Large intestine (tissue), 3 donors: ENCODE data around the gene GRM7. TPM values are rescaled to one million over a fixed set of nuclear protein-coding genes. Genes with fewer than 3 reads are reported as not detected.

Experiments
- DNase-seq, 2 donors: peaks; one replicate each; pipeline versions ENCODE4 v3.0.0 to v3.0.0-alpha.2; 2013
- H3K27ac ChIP-seq: one replicate; pipeline ENCODE4 v1.5.1; 2013; ENCODE audit warnings: low read length
- H3K27me3 ChIP-seq: 2 replicates; pipeline ENCODE4 v1.6.1; 2013; ENCODE audit warnings: low read length; ENCODE audit not compliant: control insufficient read depth, insufficient read depth
- H3K36me3 ChIP-seq: 2 replicates; pipeline ENCODE4 v1.6.1; 2013; ENCODE audit warnings: low read length; ENCODE audit not compliant: control insufficient read depth, insufficient read depth
- H3K4me1 ChIP-seq: one replicate; pipeline ENCODE4 v1.6.1; 2013; ENCODE audit warnings: low read length; ENCODE audit not compliant: control insufficient read depth, insufficient read depth
- H3K4me3 ChIP-seq: one replicate; pipeline ENCODE4 v1.5.1; 2013; ENCODE audit warnings: low read length
- H3K9me3 ChIP-seq: one replicate; pipeline ENCODE4 v1.6.1; 2013; ENCODE audit warnings: mild to moderate bottlenecking, low read depth, low read length, moderate library complexity; ENCODE audit not compliant: control insufficient read depth
- WGBS: methylation state at CpG from one replicate; pipeline ENCODE4 v1.1.5; 2013; ENCODE audit warnings: low lambda C conversion rate; ENCODE audit not compliant: insufficient coverage; 5-methylcytosine and 5-hydroxymethylcytosine counted together
- polyA plus RNA-seq: library from polyadenylated mRNA; unstranded; fragments of 120-200 nt; gene quantifications from one replicate; pipeline ENCODE4 v1.2.1, GENCODE V29; 2013

Gene GRM7
- polyA plus RNA-seq, 1 donor, result 0.36 TPM

- Histone ChIP-seq H3K36me3 (no peaks in the 10 kb centered on the region), H3K4me3 (no peak overlapping the region), H3K9me3 (no peaks in the 10 kb centered on the region), H3K27me3 (no peaks in the 10 kb centered on the region), H3K27ac (no peak overlapping the region), H3K4me1 (no peaks in the 10 kb centered on the region)
- no peak for DNase-seq
- no CpG with 5 or more reads among the region's 4 CpGs for WGBS
Observed at GRCh38 chr3:7264196-7264526, 403.2 kb downstream of the GRM7 start.

GRCh38 chr3:7265736-7266135, 404.8 kb downstream of the GRM7 start:
- WGBS, result no CpG with 5 or more reads among the region's 4 CpGs
- H3K4me1 ChIP-seq, result no peaks in the 10 kb centered on the region
- H3K27ac ChIP-seq, result no peak overlapping the region
- no peak overlapping the region for H3K4me3 ChIP-seq
- no peaks in the 10 kb centered on the region for H3K36me3 ChIP-seq
- H3K9me3 ChIP-seq, result no peaks in the 10 kb centered on the region
- no peaks in the 10 kb centered on the region for H3K27me3 ChIP-seq
- no peak for DNase-seq

GRCh38 chr3:7266551-7266950, 405.6 kb downstream of the GRM7 start:
- Histone ChIP-seq H3K9me3 (no peaks in the 10 kb centered on the region), H3K4me3 (no peak overlapping the region), H3K27me3 (no peaks in the 10 kb centered on the region), H3K27ac (no peak overlapping the region), H3K36me3 (no peaks in the 10 kb centered on the region), H3K4me1 (no peaks in the 10 kb centered on the region)
- 78% methylated on average over 1 of the region's 1 CpG for WGBS
- DNase-seq, result no peak

GRCh38 chr3:7270731-7271130, 409.8 kb downstream of the GRM7 start:
- Histone ChIP-seq H3K9me3 (no peaks in the 10 kb centered on the region), H3K4me3 (no peak overlapping the region), H3K4me1 (no peaks in the 10 kb centered on the region), H3K27me3 (no peaks in the 10 kb centered on the region), H3K36me3 (no peaks in the 10 kb centered on the region), H3K27ac (no peak overlapping the region)
- WGBS, result no CpG with 5 or more reads among the region's 5 CpGs
- no peak for DNase-seq

- Histone ChIP-seq H3K4me3 (no peak overlapping the region), H3K27ac (no peak overlapping the region), H3K27me3 (no peaks in the 10 kb centered on the region), H3K9me3 (no peaks in the 10 kb centered on the region), H3K4me1 (no peaks in the 10 kb centered on the region), H3K36me3 (no peaks in the 10 kb centered on the region)
- no peak for DNase-seq
- WGBS, result 80% methylated on average over 1 of the region's 3 CpGs
Observed at GRCh38 chr3:7271631-7272030, 410.7 kb downstream of the GRM7 start.

- Histone ChIP-seq H3K27me3 (no peaks in the 10 kb centered on the region), H3K36me3 (no peaks in the 10 kb centered on the region), H3K27ac (no peak overlapping the region), H3K9me3 (no peaks in the 10 kb centered on the region), H3K4me1 (no peaks in the 10 kb centered on the region), H3K4me3 (no peak overlapping the region)
- DNase-seq, result no peak
- no CpG with 5 or more reads among the region's 1 CpG for WGBS
Observed at GRCh38 chr3:7272203-7272602, 411.3 kb downstream of the GRM7 start.

DNA sequence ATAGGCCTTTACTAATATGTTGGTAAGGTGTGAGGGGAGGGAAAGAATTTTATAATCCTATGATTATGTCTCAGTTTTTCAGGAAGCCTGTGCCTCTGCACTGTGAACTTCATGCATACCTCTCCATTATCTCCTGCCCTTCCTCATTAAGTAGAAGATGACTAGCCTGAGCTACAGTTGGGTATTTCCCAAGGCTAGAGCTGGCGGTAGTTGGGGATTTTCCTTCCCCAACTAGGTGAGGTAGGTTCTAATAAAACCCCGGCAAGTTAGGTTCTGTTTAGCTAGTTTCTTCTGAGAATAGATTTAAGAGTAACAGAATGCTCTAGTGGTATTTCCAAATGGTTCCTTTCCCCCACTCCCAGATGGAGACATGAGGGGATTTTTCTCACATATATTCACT, 414.5 kb downstream of the GRM7 start:
- WGBS, result no CpG with 5 or more reads among the region's 2 CpGs
- H3K4me3 ChIP-seq, result no peak overlapping the region
- no peak overlapping the region for H3K27ac ChIP-seq
- H3K27me3 ChIP-seq, result no peaks in the 10 kb centered on the region
- no peaks in the 10 kb centered on the region for H3K4me1 ChIP-seq
- no peak for DNase-seq
- no peaks in the 10 kb centered on the region for H3K9me3 ChIP-seq
- no peaks in the 10 kb centered on the region for H3K36me3 ChIP-seq

- no peak overlapping the region for H3K4me3 ChIP-seq
- no peaks in the 10 kb centered on the region for H3K27me3 ChIP-seq
- no peaks in the 10 kb centered on the region for H3K36me3 ChIP-seq
- no peaks in the 10 kb centered on the region for H3K9me3 ChIP-seq
- no peaks in the 10 kb centered on the region for H3K4me1 ChIP-seq
- DNase-seq, result no peak
- no peak overlapping the region for H3K27ac ChIP-seq
- 100% methylated on average over 2 of the region's 4 CpGs for WGBS
Observed at GRCh38 chr3:7280318-7280717, 419.4 kb downstream of the GRM7 start.

DNA sequence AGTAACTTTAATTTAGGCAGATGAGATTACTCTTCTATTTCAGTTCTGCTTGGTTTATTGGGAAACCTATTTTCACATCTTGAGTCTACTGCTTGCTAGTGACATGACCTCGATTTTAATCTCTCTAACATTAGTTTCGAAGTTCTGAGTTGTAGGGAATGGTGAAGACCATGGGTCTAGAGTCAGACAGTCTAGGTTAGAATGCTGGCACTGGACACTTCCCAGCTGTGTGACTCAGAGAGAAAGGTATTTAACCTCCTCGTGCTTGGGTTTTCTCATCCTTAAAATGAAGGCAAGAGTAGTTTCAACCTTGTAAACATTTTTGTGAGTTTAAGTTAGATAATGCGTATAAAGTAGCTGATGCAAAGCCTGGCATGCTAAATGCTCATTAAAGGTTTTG, 422.1 kb downstream of the GRM7 start:
- DNase-seq, result no peak
- no peaks in the 10 kb centered on the region for H3K9me3 ChIP-seq
- no peaks in the 10 kb centered on the region for H3K27me3 ChIP-seq
- no peaks in the 10 kb centered on the region for H3K36me3 ChIP-seq
- H3K27ac ChIP-seq, result no peak overlapping the region
- H3K4me3 ChIP-seq, result no peak overlapping the region
- WGBS, result 86% methylated on average over 1 of the region's 4 CpGs
- H3K4me1 ChIP-seq, result no peaks in the 10 kb centered on the region

DNA sequence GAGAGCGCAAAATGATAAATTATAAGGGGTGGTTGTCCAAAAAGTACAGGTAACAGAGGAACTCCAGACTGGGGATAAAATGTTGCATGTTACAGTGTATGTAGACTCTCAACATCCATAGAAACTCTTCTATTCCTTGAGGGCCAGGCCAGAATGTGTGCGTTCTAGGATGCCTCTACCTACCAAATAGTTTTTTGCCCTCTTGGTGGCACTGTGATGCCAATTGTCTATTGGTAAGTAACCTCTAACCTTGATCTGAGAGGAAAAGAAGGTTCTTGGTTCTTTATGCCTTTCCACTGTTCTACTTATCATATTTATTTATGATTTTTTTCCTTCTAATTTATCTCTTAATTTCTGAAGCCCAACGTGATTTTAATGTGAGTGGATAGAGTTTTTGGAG, 424.6 kb downstream of the GRM7 start:
- no peaks in the 10 kb centered on the region for H3K4me1 ChIP-seq
- H3K36me3 ChIP-seq, result no peaks in the 10 kb centered on the region
- no peak overlapping the region for H3K4me3 ChIP-seq
- WGBS, result 57% methylated on average over 1 of the region's 3 CpGs
- H3K9me3 ChIP-seq, result no peaks in the 10 kb centered on the region
- H3K27ac ChIP-seq, result no peak overlapping the region
- no peak for DNase-seq
- no peaks in the 10 kb centered on the region for H3K27me3 ChIP-seq

- WGBS, result 0% methylated on average over 1 of the region's 3 CpGs
- H3K27me3 ChIP-seq, result no peaks in the 10 kb centered on the region
Observed at GRCh38 chr3:7288133-7288532, 427.2 kb downstream of the GRM7 start.

More at GRCh38 chr3:7288133-7288532, 427.2 kb downstream of the GRM7 start:
- Histone ChIP-seq H3K4me3 (no peak overlapping the region), H3K36me3 (no peaks in the 10 kb centered on the region), H3K27ac (no peak overlapping the region), H3K9me3 (no peaks in the 10 kb centered on the region), H3K4me1 (no peaks in the 10 kb centered on the region)
- no peak for DNase-seq
